ENCODE data around the gene MAST1. TPM values are rescaled to one million over a fixed set of nuclear protein-coding genes. Genes with fewer than 3 reads are reported as not detected.
A peak's percentile ranks its signal among the peaks of the same experiment; 100 is the strongest.

MAST1 gene
- total RNA-seq, 6 experiments from 2014 or later = 0.09 to 0.34 (median 0.26) TPM; not detected in 3

DNA sequence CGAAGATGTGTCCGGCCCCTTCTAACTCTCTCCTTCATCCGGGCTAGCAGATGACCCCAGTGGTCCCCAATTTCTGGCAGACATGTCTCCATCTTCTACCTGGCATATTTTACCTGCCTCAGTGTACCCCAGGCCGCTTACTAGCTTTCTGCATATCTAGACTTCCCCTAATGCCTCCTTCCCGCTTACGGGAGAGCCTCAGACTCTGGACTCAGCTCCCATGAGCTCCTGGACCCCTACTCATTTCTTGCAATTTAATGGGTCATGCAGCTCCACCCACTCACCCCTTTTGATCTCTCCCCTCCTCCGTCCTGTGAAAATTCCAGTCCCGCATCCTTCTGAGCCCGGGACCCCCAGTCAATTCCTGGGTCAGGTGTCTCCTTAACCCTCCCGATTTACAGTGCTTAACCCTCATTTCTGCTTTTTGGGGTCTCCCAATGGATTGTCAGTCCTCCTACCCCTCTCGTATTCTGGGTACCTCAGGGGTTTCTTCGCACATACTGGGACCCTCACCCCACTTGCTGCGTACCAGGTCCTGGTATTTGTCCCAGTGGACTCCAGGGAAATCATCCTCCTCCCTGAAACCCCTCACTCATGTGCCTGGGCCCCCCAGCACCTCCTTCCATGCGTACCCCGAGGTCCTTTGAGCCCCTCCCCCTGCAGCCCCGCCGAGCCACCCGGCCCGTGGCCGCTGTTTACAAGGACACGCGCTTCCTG is 47.5 kb upstream of the MAST1 start:
- Mint-ChIP-seq H3K27me3 (ENCODE audit: insufficient read depth) (peaks cover 37% of the 10 kb centered on the region), H3K9me3 (peaks cover 4% of the 10 kb centered on the region; the same call in 1 of the 2 replicates), H3K36me3 (ENCODE audit: low read depth) (peaks cover 4% of the 10 kb centered on the region), H3K27ac (peak overlapping the region; percentile 94), H3K4me3 (peak overlapping the region; percentile 94), H3K4me1 (ENCODE audit: low read depth) (peaks cover 37% of the 10 kb centered on the region)
- DNase-seq = no peak
- TF ChIP-seq, protein P1, sequence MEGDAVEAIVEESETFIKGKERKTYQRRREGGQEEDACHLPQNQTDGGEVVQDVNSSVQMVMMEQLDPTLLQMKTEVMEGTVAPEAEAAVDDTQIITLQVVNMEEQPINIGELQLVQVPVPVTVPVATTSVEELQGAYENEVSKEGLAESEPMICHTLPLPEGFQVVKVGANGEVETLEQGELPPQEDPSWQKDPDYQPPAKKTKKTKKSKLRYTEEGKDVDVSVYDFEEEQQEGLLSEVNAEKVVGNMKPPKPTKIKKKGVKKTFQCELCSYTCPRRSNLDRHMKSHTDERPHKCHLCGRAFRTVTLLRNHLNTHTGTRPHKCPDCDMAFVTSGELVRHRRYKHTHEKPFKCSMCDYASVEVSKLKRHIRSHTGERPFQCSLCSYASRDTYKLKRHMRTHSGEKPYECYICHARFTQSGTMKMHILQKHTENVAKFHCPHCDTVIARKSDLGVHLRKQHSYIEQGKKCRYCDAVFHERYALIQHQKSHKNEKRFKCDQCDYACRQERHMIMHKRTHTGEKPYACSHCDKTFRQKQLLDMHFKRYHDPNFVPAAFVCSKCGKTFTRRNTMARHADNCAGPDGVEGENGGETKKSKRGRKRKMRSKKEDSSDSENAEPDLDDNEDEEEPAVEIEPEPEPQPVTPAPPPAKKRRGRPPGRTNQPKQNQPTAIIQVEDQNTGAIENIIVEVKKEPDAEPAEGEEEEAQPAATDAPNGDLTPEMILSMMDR (IDR thresholded peaks at IDR 0.05) = no peak

DNA sequence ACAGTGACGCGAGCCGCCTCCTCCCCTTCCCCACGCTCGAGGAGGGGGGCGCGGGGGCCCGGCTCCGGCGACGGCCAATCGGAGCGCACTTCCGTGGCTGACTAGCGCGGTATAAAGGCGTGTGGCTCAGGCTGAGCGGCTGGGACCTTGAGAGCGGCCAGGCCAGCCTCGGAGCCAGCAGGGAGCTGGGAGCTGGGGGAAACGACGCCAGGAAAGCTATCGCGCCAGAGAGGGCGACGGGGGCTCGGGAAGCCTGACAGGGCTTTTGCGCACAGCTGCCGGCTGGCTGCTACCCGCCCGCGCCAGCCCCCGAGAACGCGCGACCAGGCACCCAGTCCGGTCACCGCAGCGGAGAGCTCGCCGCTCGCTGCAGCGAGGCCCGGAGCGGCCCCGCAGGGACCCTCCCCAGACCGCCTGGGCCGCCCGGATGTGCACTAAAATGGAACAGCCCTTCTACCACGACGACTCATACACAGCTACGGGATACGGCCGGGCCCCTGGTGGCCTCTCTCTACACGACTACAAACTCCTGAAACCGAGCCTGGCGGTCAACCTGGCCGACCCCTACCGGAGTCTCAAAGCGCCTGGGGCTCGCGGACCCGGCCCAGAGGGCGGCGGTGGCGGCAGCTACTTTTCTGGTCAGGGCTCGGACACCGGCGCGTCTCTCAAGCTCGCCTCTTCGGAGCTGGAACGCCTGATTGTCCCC is 46.8 kb upstream of the MAST1 start, which contains the start of gene JUNB:
TSS of gene JUNB (plus strand) at position 142 of the 706 bp plus-strand sequence. CDS start at position 428, 286 bp downstream.
- TF ChIP-seq, protein P1 (IDR thresholded peaks at IDR 0.05) = peak; percentile 42
- Mint-ChIP-seq H3K36me3 (ENCODE audit: low read depth) (peaks cover 4% of the 10 kb centered on the region), H3K4me1 (ENCODE audit: low read depth) (peaks cover 44% of the 10 kb centered on the region)

DNA sequence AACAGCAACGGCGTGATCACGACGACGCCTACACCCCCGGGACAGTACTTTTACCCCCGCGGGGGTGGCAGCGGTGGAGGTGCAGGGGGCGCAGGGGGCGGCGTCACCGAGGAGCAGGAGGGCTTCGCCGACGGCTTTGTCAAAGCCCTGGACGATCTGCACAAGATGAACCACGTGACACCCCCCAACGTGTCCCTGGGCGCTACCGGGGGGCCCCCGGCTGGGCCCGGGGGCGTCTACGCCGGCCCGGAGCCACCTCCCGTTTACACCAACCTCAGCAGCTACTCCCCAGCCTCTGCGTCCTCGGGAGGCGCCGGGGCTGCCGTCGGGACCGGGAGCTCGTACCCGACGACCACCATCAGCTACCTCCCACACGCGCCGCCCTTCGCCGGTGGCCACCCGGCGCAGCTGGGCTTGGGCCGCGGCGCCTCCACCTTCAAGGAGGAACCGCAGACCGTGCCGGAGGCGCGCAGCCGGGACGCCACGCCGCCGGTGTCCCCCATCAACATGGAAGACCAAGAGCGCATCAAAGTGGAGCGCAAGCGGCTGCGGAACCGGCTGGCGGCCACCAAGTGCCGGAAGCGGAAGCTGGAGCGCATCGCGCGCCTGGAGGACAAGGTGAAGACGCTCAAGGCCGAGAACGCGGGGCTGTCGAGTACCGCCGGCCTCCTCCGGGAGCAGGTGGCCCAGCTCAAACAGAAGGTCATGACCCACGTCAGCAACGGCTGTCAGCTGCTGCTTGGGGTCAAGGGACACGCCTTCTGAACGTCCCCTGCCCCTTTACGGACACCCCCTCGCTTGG is 46.1 kb upstream of the MAST1 start:
- Mint-ChIP-seq H3K27ac (peak overlapping the region; percentile 94), H3K4me3 (peak overlapping the region; percentile 94), H3K36me3 (ENCODE audit: low read depth) (peaks cover 4% of the 10 kb centered on the region), H3K4me1 (ENCODE audit: low read depth) (peaks cover 47% of the 10 kb centered on the region), H3K27me3 (ENCODE audit: insufficient read depth) (peaks cover 44% of the 10 kb centered on the region), H3K9me3 (peaks cover 4% of the 10 kb centered on the region; the same call in 1 of the 2 replicates)
- no peak for DNase-seq
- TF ChIP-seq, protein P1 (IDR thresholded peaks at IDR 0.05) = no peak

More for the DNA sequence above, 46.8 kb upstream of the MAST1 start, which contains the start of gene JUNB:
- peaks cover 44% of the 10 kb centered on the region for H3K27me3 Mint-ChIP-seq (ENCODE audit: insufficient read depth)
- H3K27ac Mint-ChIP-seq = peak within 1 kb of the TSS; percentile 94
- H3K9me3 Mint-ChIP-seq = peaks cover 4% of the 10 kb centered on the region; the same call in 1 of the 2 replicates
- peak within 1 kb of the TSS; percentile 94 for H3K4me3 Mint-ChIP-seq
- DNase-seq = peak; percentile 97

DNA sequence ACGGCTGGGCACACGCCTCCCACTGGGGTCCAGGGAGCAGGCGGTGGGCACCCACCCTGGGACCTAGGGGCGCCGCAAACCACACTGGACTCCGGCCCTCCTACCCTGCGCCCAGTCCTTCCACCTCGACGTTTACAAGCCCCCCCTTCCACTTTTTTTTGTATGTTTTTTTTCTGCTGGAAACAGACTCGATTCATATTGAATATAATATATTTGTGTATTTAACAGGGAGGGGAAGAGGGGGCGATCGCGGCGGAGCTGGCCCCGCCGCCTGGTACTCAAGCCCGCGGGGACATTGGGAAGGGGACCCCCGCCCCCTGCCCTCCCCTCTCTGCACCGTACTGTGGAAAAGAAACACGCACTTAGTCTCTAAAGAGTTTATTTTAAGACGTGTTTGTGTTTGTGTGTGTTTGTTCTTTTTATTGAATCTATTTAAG is 45.4 kb upstream of the MAST1 start:
- DNase-seq = no peak
- H3K4me1 Mint-ChIP-seq (ENCODE audit: low read depth) = peaks cover 47% of the 10 kb centered on the region
- H3K36me3 Mint-ChIP-seq (ENCODE audit: low read depth) = peaks cover 4% of the 10 kb centered on the region
- peak overlapping the region; percentile 94 for H3K27ac Mint-ChIP-seq
- TF ChIP-seq, protein P1 (IDR thresholded peaks at IDR 0.05) = no peak
- H3K9me3 Mint-ChIP-seq = peaks cover 4% of the 10 kb centered on the region; the same call in 1 of the 2 replicates
- H3K27me3 Mint-ChIP-seq (ENCODE audit: insufficient read depth) = peaks cover 44% of the 10 kb centered on the region
- peak overlapping the region; percentile 94 for H3K4me3 Mint-ChIP-seq
